ENCODE data around the gene MMP13.
"Not testable (repeated sequence)": the region's sequence is repeated elsewhere in the genome, so short reads cannot be mapped to it uniquely, and the experiment has no call there.

Gene MMP13

DNA sequence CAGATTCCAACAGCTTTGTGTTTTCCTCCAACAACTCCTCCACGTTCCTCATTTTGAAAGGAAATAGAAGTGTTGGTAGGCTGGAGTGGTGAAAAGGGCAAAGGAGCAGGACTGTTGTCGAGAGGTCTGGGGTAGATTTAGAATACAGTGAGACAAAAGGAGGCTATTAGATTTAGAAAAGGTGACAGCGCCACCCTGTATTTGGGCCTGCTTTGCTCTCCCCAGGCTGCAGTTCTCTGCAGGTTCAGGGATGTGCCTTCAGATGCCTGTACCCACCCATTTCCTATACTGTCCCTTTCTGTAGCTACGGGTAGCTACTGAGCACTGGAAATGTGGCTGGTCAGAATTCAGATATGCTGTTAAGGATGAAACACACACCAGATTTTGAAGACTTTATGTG lies 20.8 kb downstream of the MMP13 start:
- DNase-seq, result no peak

- no peak for DNase-seq
Measured at GRCh38 chr11:102933627-102934026, 21.9 kb downstream of the MMP13 start.

DNA sequence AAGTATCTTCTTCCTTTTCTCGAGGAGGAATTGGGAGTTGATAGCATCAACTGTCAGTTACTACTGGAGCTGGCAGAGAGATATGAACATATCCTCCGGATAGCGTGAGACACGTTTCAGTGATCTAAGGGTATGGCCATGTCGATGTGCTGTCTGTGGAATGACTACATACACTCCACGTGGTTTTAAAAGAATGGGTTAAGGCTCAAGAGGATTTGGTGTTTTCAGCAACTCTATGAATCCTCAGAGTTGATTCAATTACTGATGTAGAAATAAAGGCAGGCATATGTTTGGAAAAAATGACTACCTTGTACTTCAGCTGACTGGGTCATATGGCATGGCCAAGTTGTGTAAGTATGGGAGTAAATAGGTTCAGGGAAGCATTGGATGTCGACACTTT lies 22.9 kb downstream of the MMP13 start:
- no peak for DNase-seq

- no peak for DNase-seq
Measured at GRCh38 chr11:102930451-102930850, 25.1 kb downstream of the MMP13 start.

- DNase-seq, result no peak
Measured at GRCh38 chr11:102929972-102930371, 25.6 kb downstream of the MMP13 start.

- DNase-seq, result no peak
Measured at GRCh38 chr11:102929166-102929565, 26.4 kb downstream of the MMP13 start.

DNA sequence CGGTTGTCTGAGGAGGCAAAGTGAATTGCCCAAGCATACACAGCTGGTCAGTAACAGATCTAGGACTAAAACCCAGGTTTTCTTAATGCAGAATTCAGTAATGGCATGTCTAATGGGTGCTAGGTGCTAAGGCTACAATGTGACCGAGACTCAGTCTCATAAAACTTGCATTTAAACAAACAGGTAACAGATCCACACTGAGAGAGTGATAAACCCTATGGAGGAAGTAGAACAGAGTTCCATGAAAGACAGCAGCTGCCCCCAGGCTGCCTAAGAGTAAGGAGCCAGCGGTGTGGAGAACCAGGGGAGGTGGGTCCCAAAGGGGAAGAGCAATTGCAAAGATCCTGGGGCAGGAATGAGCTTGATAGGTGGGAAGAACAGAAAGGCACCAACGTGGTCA lies 27.3 kb downstream of the MMP13 start:
- no peak for DNase-seq

GRCh38 chr11:102927624-102927990 lies 27.9 kb downstream of the MMP13 start:
- no peak for DNase-seq

DNA sequence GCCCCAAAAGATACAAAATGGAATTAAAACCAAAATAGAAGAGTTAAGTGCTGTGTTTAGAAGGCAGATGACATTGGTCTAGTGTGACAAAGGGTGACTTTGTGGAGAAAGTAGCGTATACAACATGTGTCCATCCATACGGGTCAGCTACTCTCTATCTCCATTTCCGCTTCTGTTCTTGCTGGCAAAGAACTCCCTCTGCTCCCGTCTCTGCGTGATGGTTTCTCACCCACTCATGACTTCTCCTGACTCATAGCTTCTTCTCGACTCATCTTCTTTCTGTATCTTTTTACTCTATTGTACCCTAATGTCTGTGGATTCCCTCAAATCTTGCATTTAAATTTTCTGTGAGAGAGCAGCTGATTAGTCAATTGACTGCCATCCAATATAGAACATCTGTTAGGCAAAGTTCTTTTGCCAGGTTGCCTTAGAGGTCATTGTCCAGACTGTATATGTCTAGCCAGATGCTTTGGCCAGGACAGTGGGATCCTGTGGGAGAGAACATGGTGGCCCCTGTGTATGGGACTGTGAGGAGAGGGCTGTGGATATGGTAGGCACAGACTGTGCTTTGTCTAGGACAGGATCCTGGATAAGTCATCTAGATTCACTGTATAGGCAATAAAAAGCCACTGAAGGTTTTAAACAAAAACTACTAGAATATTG lies 28.4 kb downstream of the MMP13 start:
- no peak for DNase-seq

DNA sequence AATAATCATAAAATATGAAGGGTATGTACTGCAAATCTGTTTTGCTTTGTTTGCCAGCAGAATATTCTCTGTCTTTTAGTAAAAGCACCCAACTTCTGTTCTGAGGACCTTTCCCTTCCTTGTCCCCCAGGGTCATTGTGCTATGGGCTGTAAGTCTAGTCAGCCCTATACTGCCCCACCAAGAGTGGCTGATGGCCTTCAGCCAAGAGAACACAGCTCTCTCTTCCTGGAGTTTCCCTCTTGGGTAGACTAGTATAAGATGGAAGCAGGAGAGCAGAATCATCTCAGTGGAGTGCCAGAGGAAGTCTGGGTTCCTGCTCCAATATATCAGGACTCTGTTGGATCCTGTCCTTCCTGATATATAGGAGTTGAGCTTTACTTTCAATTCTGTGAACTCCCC lies 29.0 kb downstream of the MMP13 start:
- DNase-seq, result no peak

DNA sequence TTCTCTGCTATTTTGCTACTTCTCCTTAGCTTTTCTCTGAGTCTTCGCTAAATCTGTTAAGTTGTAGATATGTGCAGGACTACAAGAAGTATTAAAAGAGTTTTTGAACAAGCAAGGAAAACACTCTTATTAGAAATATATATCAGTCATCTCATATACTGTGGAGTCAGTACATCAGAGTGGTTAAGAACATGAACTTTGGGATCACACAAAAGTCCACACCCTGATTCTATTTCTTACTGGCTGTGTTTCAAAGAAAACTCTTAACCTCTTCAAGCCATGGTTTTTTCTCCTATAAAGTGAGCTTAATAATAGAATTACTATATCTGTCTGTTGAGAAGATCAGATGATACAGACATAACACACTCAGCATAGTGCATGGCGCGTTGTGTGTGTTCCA lies 29.5 kb downstream of the MMP13 start:
- no peak for DNase-seq

- DNase-seq, result no peak
Measured at GRCh38 chr11:102924851-102925380, 30.6 kb downstream of the MMP13 start.

DNA sequence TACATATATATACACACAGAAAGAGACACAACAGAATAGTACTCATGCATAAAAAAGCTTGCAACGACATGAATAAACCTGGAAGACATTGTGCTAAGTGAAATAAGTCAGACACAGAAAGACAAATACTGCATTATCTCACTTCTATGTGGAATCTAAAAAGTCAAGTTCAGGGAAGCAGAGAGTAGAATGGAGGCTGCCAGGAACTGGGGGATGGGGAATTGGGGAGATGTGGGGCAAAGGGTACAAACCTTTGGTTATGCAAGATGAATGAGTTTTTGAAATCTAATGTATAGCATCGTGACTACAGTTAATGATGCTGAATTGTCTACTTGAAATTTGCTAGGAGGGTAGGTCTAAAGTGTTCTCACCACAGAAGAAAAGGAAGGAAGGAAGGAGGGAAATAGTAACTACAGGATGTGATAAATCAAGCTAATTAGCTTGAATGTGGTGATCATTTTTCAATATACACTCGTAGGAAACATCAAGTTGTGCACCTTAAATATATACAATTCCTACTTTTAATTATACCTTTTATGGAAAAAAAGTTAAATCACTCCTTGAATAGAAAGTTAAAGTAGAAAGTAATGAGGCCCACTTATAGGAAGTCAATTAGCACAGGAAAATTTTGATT lies 33.8 kb downstream of the MMP13 start:
- no peak for DNase-seq

- no peak for DNase-seq
Measured at GRCh38 chr11:102920118-102920684, 35.3 kb downstream of the MMP13 start.

GRCh38 chr11:102915044-102915375 lies 40.5 kb downstream of the MMP13 start:
- no peak for DNase-seq

GRCh38 chr11:102914238-102915043 lies 41.1 kb downstream of the MMP13 start:
- no peak for DNase-seq

GRCh38 chr11:102912482-102912830 lies 43.1 kb downstream of the MMP13 start:
- DNase-seq, result no peak

DNA sequence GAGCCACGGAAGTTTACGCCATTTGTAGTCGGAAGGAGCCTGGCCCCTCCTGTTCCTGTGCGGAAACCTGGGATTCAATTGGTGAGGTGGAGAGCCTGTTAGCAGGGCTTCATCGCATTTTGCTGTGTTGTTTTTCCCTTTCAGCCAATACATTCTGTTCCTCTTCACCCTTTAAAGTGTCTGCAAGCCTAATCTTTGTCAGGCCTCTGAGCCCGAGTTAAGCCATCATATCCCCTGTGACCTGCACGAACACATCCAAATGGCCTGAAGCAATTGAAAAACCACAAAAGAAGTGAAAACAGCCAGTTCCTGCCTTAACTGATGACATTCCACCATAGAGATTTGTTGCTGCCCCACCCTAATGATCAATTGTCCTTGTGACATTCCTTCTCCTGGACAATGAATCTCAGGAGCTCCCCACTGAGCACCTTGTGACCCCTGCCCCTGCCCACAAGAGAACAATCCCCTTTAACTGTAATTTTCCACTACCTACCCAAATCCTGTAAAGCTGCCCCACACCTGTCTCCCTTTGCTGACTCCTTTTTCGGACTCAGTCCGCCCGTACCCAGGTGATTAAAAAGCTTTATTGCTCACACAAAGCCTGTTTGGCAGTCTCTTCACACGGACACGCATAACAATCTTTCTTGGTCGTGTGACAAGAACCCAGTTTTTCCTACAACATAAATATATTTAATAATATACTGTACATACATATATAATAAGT lies 43.6 kb downstream of the MMP13 start:
- DNase-seq, result no peak

DNA sequence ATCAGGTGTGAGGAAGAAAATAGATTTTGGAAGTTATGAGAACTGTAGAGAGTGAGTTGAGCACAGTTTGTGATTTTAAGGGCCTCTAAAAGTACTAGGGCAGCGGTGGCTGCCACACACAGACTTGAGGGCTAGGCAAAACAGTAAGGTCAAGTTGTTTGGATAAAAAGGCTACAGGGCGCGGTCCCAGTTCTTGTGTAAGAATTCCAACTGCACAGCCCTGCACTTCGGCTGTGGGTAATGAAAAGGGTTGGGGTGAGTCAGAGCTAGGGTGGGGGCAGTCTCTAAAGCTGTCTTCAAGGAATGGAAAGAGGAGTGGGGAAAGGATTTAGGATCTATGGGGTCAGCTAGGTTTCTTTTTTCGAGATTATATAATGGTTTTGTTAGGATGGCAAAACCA lies 49.7 kb downstream of the MMP13 start:
- not testable (repeated sequence) for DNase-seq

DNA sequence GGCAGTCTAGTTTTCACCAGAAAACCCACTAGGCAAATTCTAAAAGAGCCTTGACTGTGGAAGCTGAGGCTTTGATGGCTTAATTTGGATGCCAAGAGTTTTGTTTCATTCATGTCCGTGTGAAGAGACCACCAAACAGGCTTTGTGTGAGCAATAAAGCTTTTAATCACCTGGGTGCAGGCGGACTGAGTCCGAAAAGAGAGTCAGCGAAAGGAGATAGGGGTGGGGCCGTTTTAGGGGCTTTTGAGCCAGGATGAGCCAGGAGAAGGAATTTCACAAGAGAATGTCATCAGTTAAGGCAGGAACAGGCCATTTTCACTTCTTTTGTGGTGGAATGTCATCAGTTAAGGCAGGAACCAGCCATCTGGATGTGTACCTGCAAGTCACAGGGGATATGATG lies 51.6 kb downstream of the MMP13 start:
- not testable (repeated sequence) for DNase-seq

GRCh38 chr11:102900346-102900745 lies 55.2 kb downstream of the MMP13 start:
- DNase-seq, result no peak
